Activated naive CD4-positive, alpha-beta T cell treated with Interleukin-2 at 50 U/mL for 16 hours (primary cell): Measurements from ENCODE around the gene DEF6.
"Not testable (repeated sequence)": the region's sequence is repeated elsewhere in the genome, so short reads cannot be mapped to it uniquely, and the experiment has no call there.

ENCODE experiments used
- DNase-seq: peaks from one replicate; pipeline ENCODE4 v3.0.0-alpha.2; 2020

The DEF6 gene

GRCh38 chr6:35280903-35281302, 16.7 kb upstream of the DEF6 start:
- DNase-seq, result no peak

- no peak for DNase-seq
Observed at GRCh38 chr6:35282472-35282871, 15.1 kb upstream of the DEF6 start.

DNA sequence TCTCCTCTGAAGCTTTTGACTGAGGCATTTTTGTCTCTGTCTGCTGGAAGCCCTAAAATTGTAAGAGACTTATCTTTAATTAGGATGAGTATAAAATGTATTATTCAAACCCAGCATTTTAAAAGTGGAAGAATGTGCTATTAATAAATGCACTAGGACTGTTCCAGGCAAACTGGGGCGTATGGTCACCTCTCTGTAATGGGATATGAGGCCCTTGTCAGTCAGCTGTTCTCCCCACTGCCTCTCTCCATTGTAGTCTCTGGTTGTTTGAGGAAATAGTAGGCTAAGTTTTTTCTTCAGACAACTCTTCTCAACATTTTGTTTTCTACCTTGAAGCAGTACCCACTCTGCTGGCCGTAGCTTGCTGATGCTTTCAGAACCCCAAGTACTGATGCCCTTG, 14.3 kb upstream of the DEF6 start:
- no peak for DNase-seq

- no peak for DNase-seq
Observed at GRCh38 chr6:35287671-35288396, 9.8 kb upstream of the DEF6 start.

- no peak for DNase-seq
Observed at GRCh38 chr6:35288834-35289233, 8.8 kb upstream of the DEF6 start.

DNA sequence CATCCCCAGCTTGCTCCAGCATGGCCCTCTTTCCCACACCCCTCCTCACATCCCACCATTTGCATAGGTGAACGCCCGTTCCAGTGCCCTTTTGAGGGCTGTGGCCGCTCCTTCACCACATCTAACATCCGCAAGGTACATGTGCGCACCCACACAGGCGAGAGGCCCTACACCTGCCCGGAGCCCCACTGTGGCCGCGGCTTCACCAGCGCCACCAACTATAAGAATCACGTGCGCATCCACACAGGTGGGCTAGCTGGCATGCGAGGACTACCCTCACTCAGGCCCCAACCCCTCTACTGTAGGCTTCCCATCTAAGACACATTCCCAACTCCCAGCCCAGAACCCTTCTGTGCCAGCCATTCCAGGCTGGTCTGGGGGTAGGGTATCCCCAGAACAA, 6.1 kb upstream of the DEF6 start:
- no peak for DNase-seq

DNA sequence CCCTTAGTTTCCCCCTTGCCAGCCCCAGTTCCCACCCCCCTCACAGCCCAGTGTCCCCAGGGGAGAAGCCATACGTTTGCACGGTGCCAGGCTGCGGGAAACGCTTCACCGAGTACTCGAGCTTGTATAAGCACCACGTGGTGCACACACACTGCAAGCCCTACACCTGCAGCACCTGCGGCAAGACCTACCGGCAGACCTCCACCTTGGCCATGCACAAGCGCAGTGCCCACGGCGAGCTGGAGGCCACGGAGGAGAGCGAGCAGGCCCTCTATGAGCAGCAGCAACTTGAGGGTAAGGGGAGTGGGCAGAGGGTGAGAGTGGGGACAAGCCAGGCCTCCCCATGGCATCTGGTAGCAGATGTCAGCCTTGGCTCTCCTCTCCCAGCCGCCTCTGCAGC, 5.1 kb upstream of the DEF6 start:
- no peak for DNase-seq

GRCh38 chr6:35293681-35294080, 3.9 kb upstream of the DEF6 start:
- no peak for DNase-seq

DNA sequence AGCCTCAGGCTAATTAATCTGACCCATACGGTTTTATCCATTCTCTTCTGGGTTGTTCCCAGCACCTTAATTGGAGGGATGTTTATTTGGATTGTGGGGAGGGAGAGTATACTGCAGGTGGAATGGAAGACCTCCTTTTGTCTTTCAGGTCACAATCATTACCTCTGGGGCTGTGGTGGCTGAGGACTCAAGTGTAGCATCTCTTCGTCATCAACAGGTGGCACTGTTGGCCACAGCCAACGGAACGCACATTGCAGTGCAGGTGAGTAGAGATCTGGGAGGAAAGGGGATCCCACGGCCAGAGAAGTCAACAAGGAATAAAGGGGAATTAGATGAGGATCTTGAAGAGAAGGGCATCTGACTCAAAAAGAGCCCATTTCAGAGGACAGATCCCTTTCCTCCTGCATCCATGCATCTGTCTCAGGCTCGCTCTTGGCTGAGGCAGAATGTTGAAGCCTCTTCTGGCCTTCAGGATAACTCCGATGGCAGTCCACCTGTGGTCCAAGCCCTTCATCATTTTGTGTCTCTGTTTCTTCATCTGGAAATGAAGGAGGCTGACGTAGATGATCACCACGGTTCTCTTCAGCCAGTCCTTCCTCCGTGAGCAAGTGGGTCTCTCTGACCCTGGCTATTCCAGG, 3.2 kb upstream of the DEF6 start:
- DNase-seq, result peak; percentile 52

- no peak for DNase-seq
Observed at GRCh38 chr6:35295036-35295435, 2.6 kb upstream of the DEF6 start.

DNA sequence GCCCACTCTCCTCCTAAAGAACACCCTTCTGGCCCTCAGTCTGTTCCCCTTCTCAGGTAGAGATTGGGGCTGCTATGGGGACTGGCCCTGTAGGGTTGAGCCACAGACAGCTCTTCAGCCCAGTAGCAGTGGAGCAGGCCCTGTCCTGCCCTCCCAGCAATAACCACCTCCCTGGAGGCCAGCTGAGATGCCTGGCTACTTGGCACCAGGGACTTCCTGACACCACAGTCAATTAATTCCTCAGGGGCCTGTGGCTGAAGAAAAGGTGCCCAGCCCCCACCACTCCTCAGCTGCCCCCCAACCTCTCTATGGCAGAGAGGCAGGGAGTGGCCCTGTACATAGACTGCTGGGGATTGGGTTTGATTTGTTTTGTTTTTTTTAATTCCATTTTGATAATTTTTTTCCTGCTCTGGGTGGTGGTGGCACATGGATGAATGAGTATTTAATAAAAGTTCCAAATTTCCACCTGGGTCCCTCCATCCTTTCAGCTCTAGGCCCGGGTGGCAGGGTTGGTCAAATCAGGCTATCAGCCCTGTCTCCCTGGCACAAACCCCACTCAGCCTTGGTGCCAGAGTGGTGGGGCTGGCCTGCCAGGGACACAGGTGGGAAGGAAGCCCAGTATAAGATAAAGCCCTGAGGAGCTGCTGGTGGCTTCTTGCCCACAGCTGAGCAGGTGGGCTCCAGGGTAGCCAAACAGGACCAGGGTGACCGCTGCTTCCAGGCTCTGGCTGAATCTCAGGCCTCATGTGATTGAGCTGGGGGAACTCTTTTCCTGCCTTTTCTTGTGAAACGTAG, 1.9 kb upstream of the DEF6 start:
- no peak for DNase-seq

DNA sequence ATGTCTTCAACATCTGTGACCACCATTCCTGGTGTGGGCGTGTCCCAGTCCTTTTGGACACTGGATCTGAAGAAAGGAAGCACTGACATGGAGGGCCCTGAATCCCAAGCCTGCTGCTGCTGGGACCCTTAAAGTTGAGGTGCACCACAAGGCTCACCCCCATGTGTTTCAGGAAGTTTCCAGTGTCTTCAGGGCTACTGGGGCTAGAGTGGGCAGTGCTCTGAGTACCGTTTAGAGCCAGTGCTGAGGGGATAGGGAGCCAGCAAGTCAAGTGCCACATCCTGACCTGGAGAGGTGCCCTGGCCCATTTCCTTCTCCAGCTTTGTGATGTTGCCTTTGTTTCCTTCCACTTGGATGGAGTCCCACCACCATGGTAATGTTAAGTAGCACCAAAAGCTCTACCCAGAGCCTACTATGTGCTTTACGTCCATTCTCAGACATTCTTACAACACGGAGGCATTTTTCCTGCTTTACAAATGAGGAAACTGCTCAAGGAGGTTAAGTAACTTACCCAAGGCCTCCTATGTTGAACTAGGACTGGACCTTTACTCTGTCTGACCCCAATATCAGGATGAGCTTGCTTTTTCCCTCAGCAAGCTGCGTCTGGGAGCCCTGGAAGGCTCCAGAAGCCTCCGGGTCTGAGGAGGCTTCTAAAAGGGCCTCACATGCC, 552 bp upstream of the DEF6 start:
- no peak for DNase-seq

GRCh38 chr6:35298625-35299140, 1.1 kb downstream of the DEF6 start:
- DNase-seq, result no peak

DNA sequence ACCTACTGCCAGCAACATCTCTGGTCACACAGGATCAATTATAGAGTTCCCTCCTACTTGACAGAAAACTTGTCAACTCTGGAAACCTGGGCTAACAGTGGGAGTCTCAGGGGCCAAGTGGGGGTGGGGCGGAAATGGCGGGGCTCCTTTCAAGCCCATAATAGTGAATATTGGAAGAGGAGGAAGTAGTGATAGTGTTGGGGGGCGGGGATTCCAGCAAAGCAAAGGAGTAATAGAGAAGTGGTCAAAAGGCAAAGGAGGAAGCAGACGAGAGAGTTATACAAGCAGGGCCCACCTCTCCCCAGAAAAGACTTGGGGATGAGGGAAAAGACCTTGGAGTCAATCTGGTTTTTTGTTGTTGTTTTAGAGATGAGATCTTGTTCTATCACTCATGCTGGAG, 2.1 kb downstream of the DEF6 start:
- DNase-seq, result no peak

DNA sequence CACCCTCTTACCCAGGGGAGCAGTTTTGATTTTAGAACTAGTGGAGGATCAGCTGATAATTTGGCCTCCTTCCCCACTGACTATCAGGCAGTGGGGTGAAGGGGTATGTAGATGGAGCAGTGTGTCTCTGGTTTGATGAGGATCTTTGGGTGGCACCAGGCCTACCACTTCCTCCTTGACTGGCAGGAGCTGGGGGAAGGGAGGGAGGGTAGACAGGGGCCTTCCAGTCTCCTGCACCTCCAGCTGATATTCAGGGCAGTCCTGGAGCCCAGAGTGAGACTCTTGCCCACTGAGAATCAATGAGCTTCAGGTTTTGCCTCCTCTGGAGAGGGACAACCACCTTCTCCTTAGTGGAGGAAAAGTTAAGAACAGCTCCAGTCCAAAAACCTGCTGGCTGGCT, 3.2 kb downstream of the DEF6 start:
- peak; percentile 29 for DNase-seq

DNA sequence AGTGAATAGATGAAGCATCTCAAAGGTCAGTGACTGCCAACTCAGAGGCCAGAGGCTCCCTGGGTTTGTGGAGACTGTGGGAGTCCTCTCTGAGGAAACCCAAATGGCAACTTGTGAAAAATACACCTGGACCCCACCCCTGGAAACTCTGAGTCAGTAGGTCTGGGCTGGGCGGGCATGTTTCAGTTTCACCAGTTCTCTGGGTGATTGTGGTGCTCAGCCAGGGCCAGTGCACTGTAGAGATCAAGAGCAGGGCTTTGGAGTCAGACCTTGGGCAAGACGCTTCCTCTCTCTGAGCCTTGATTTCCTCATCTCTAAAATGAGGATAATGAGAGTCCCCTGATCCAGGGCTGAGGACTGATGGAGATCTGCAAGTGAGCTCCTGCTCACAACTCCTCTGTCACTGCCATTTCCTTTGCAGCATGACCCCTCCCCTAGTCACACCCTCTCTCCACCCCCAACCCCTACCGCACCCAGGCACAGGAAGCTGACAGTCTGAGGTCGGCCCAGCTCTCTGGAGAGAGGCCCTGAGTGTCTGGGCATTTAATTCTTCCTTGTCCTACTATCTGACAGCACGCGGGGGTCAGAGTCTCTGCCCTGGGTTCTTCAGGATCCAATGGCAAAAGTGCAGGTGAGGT, 5.1 kb downstream of the DEF6 start:
- DNase-seq, result peak; percentile 88

GRCh38 chr6:35304299-35304698, 6.7 kb downstream of the DEF6 start:
- no peak for DNase-seq

DNA sequence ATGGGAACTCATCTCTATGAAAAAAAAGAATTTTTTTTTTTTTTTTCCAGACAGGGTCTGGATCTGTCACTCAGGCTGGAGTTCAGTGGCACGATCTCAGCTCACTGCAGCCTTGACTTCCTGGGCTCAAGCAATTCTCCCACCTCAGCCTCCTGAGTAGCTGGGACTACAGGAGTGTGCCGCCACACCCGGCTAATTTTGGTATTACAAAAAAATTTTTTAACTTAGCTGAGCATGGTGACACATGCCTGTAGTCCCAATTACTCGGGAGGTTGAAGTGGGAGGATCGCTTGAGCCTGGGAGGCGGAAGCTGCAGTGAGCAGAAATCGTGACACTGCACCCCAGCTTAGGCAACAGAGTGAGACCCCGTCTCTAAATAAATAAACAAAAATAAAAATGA, 7.5 kb downstream of the DEF6 start:
- DNase-seq, result peak; percentile 36

- DNase-seq, result not testable (repeated sequence)
Observed at GRCh38 chr6:35307138-35307537, 9.5 kb downstream of the DEF6 start.

GRCh38 chr6:35308543-35308942, 10.9 kb downstream of the DEF6 start:
- not testable (repeated sequence) for DNase-seq

DNA sequence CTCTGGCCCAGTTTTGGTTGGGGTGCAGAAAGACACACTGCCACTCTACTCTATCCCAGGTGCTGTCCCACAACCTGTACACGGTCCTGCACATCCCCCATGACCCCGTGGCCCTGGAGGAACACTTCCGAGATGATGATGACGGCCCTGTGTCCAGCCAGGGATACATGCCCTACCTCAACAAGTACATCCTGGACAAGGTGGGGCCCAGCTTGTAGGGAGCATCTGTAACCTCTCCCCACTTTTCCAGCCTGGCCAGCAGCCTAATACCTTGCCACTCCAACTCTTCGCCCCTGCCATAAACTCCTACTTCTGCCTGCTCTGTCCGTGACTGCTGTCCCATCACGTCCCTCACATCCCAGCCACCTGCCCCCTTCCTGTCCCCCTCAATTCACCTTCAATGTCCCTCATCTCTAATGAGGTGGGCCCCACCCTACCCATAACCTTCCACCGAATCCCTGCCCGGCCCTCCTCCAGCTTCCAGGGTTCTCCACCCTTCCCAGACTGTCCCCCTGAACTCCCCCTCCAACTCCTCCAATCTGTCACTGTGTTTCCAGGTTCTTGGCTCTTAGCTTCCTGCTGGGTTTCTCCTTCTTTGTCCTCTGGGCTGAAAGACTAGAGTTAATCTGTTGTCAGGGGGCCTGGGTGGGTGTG, 12.1 kb downstream of the DEF6 start:
- no peak for DNase-seq

DNA sequence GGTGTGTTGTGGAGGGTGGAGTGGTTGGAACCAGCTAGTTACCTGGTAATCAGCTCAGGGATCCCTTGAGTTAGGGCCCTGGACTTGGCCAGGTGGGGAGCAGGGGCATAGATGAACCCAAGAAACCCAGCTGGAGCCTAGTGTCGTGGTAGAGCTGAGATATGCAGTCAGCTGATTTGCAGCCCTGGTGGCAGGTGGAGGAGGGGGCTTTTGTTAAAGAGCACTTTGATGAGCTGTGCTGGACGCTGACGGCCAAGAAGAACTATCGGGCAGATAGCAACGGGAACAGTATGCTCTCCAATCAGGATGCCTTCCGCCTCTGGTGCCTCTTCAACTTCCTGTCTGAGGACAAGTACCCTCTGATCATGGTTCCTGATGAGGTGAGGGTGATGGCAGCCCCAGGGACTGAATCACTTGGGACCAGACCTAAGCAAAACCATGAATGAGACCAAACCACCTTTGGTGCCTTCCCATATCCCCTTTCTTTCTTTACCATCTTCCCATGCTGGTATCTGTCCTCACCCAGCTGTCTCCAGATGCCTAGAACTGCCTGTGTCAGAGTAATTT, 12.7 kb downstream of the DEF6 start:
- no peak for DNase-seq
